Measurements from ENCODE around the gene CCDC78.

Gene CCDC78

GRCh38 chr16:734208-734980 is 8.2 kb upstream of the CCDC78 start:
- DNase-seq (no peak), ATAC-seq (no peak)
- Mint-ChIP-seq H3K4me1 (peaks cover 34% of the 10 kb centered on the region), H3K9me3 (no peaks in the 10 kb centered on the region), H3K27me3 (no peaks in the 10 kb centered on the region), H3K27ac (no peak overlapping the region), H3K4me3 (no peak overlapping the region)

GRCh38 chr16:733382-734207 is 7.4 kb upstream of the CCDC78 start:
- DNase-seq (no peak), ATAC-seq (no peak)
- no peak overlapping the region for H3K4me3 Mint-ChIP-seq
- peak overlapping the region in 1 of 2 donors; percentile 27 for H3K27ac Mint-ChIP-seq
- peaks cover 31% of the 10 kb centered on the region for H3K4me1 Mint-ChIP-seq
- no peaks in the 10 kb centered on the region for H3K27me3 Mint-ChIP-seq
- H3K9me3 Mint-ChIP-seq, result no peaks in the 10 kb centered on the region

- Mint-ChIP-seq H3K27me3 (no peaks in the 10 kb centered on the region), H3K4me3 (no peak overlapping the region), H3K9me3 (no peaks in the 10 kb centered on the region), H3K4me1 (peaks cover 33% of the 10 kb centered on the region), H3K27ac (peak overlapping the region in 1 of 2 donors; percentile 30)
- DNase-seq, result no peak
- ATAC-seq, result no peak
Observed at GRCh38 chr16:732936-733335, 6.7 kb upstream of the CCDC78 start.

- no peaks in the 10 kb centered on the region for H3K27me3 Mint-ChIP-seq
- DNase-seq (no peak), ATAC-seq (no peak)
- no peaks in the 10 kb centered on the region for H3K9me3 Mint-ChIP-seq
- H3K4me1 Mint-ChIP-seq, result peaks cover 28% of the 10 kb centered on the region
- no peak overlapping the region for H3K4me3 Mint-ChIP-seq
- H3K27ac Mint-ChIP-seq, result no peak overlapping the region
Observed at GRCh38 chr16:732332-732731, 6.1 kb upstream of the CCDC78 start.

GRCh38 chr16:730666-731509 is 4.6 kb upstream of the CCDC78 start:
- H3K27ac Mint-ChIP-seq, result peak overlapping the region in 1 of 2 donors; percentile 63
- H3K4me1 Mint-ChIP-seq, result peaks cover 24% of the 10 kb centered on the region
- ATAC-seq (no peak), DNase-seq (no peak)
- no peaks in the 10 kb centered on the region for H3K27me3 Mint-ChIP-seq
- H3K4me3 Mint-ChIP-seq, result no peak overlapping the region
- H3K9me3 Mint-ChIP-seq, result no peaks in the 10 kb centered on the region

GRCh38 chr16:729768-730665 is 3.8 kb upstream of the CCDC78 start:
- peak overlapping the region in 1 of 2 donors; percentile 31 for H3K4me3 Mint-ChIP-seq

GRCh38 chr16:728890-729744 is 2.9 kb upstream of the CCDC78 start:
- Mint-ChIP-seq H3K27ac (peak overlapping the region in 1 of 2 donors; percentile 83), H3K4me1 (peaks cover 25% of the 10 kb centered on the region), H3K9me3 (no peaks in the 10 kb centered on the region), H3K27me3 (no peaks in the 10 kb centered on the region), H3K4me3 (peak overlapping the region; percentile 72 to 82)
- ATAC-seq (no peak), DNase-seq (no peak)

More at GRCh38 chr16:729768-730665, 3.8 kb upstream of the CCDC78 start:
- ATAC-seq (no peak), DNase-seq (no peak)
- Mint-ChIP-seq H3K9me3 (no peaks in the 10 kb centered on the region), H3K27me3 (no peaks in the 10 kb centered on the region), H3K27ac (peak overlapping the region in 1 of 2 donors; percentile 48), H3K4me1 (peaks cover 24% of the 10 kb centered on the region)

GRCh38 chr16:728131-728889 is 2.1 kb upstream of the CCDC78 start:
- DNase-seq (peak; percentile 69 to 71), ATAC-seq (peak; percentile 73)
- Mint-ChIP-seq H3K4me3 (peak overlapping the region; percentile 72 to 82), H3K9me3 (no peaks in the 10 kb centered on the region), H3K4me1 (peaks cover 30% of the 10 kb centered on the region), H3K27ac (peak overlapping the region in 1 of 2 donors; percentile 83), H3K27me3 (no peaks in the 10 kb centered on the region)

GRCh38 chr16:727291-727977 is 1.2 kb upstream of the CCDC78 start:
- ATAC-seq (peak; percentile 33), DNase-seq (peak in 1 of 2 donors; percentile 48)
- peak overlapping the region; percentile 47 to 72 for H3K4me3 Mint-ChIP-seq
- peaks cover 39% of the 10 kb centered on the region for H3K4me1 Mint-ChIP-seq
- H3K27me3 Mint-ChIP-seq, result no peaks in the 10 kb centered on the region
- peak overlapping the region in 1 of 2 donors; percentile 57 for H3K27ac Mint-ChIP-seq
- H3K9me3 Mint-ChIP-seq, result no peaks in the 10 kb centered on the region

- peaks cover 47% of the 10 kb centered on the region for H3K4me1 Mint-ChIP-seq
- ATAC-seq, result no peak
- no peaks in the 10 kb centered on the region for H3K9me3 Mint-ChIP-seq
- peak overlapping the region in 1 of 2 donors; percentile 95 for H3K27ac Mint-ChIP-seq
- no peaks in the 10 kb centered on the region for H3K27me3 Mint-ChIP-seq
- DNase-seq, result no peak
- H3K4me3 Mint-ChIP-seq, result peak overlapping the region in 1 of 2 donors; percentile 88
Observed at GRCh38 chr16:726188-726437, 130 bp downstream of the CCDC78 start.

- Mint-ChIP-seq H3K4me3 (peak overlapping the region in 1 of 2 donors; percentile 88), H3K4me1 (peaks cover 47% of the 10 kb centered on the region), H3K9me3 (no peaks in the 10 kb centered on the region), H3K27ac (peak overlapping the region in 1 of 2 donors; percentile 95), H3K27me3 (no peaks in the 10 kb centered on the region)
- no peak for DNase-seq
- ATAC-seq, result no peak
Observed at GRCh38 chr16:725463-726187, 618 bp downstream of the CCDC78 start.

GRCh38 chr16:725041-725376 is 1.2 kb downstream of the CCDC78 start:
- Mint-ChIP-seq H3K9me3 (no peaks in the 10 kb centered on the region), H3K27ac (no peak overlapping the region), H3K4me1 (peaks cover 52% of the 10 kb centered on the region), H3K27me3 (no peaks in the 10 kb centered on the region), H3K4me3 (no peak overlapping the region)
- DNase-seq (no peak), ATAC-seq (no peak)

Data from stimulated activated naive CD8-positive, alpha-beta T cell treated with anti-CD3 and anti-CD28 coated beads, Interleukin-15, amount 100 ng/mL, for 72 hours (primary cell).